CD4-positive, alpha-beta memory T cell (primary cell): Measurements from ENCODE around the gene MEGF9. TPM values are rescaled to one million over a fixed set of nuclear protein-coding genes. Genes with fewer than 3 reads are reported as not detected.
A peak's percentile ranks its signal among the peaks of the same experiment; 100 is the strongest.

Experiments
- CTCF ChIA-PET: fragments of 350-600 bp; sonication (Branson Sonifier 250); formaldehyde crosslinking; loops from one replicate; lab custom pipeline; 2021; ENCODE audit warnings: inconsistent platforms; ENCODE audit not compliant: partially characterized antibody; lab: Charles Lee
- POLR2A ChIA-PET: fragments of 350-600 bp; sonication (Branson Sonifier 250); formaldehyde crosslinking; loops from one replicate; lab custom pipeline; 2021; ENCODE audit not compliant: partially characterized antibody; lab: Charles Lee
- DNase-seq, 5 donors: peaks; one replicate each; pipeline versions ENCODE4 v3.0.0 to v3.0.0-alpha.2; 2020 to 2022; ENCODE audit warnings: mixed read lengths in 1 of 5
- H3K27ac ChIP-seq: one replicate; pipeline ENCODE4 v1.7.0; 2013; ENCODE audit warnings: low read depth, low read length
- H3K27me3 ChIP-seq: 2 replicates; pipeline ENCODE4 v1.7.0; 2013; ENCODE audit warnings: mild to moderate bottlenecking, low read length, moderate library complexity; ENCODE audit not compliant: insufficient read depth
- H3K36me3 ChIP-seq: 2 replicates; pipeline ENCODE4 v1.7.0; 2013; ENCODE audit warnings: mild to moderate bottlenecking, low read length, moderate library complexity; ENCODE audit not compliant: insufficient read depth
- H3K4me1 ChIP-seq: 2 replicates; pipeline ENCODE4 v1.7.0; 2013; ENCODE audit warnings: mild to moderate bottlenecking, low read length, moderate library complexity; ENCODE audit not compliant: insufficient read depth
- H3K4me3 ChIP-seq, 2 donors: one replicate each; pipeline ENCODE4 v1.7.0; 2013; ENCODE audit warnings: low read length in 2 of 2, mild to moderate bottlenecking in 1 of 2
- H3K9me3 ChIP-seq, 2 donors: one replicate each; pipeline ENCODE4 v1.7.0; 2013; ENCODE audit warnings: low read length in 2 of 2, control low read depth in 1 of 2; ENCODE audit not compliant: control insufficient read depth in 1 of 2
- H3K27ac Mint-ChIP-seq, 7 donors: one replicate each; pipeline ENCODE4 v1.8.0; 2020 to 2021; ENCODE audit warnings: mixed read lengths in 7 of 7, mild to moderate bottlenecking in 6 of 7, inconsistent platforms in 3 of 7, moderate library complexity in 3 of 7
- H3K27me3 Mint-ChIP-seq, 2 donors: one replicate each; pipeline ENCODE4 v1.8.0; 2020 to 2021; ENCODE audit warnings: mixed read lengths in 2 of 2
- H3K36me3 Mint-ChIP-seq, 2 donors: one replicate each; pipeline ENCODE4 v1.8.0; 2020 to 2021; ENCODE audit warnings: mixed read lengths in 2 of 2, inconsistent platforms in 1 of 2, mild to moderate bottlenecking in 1 of 2
- H3K4me1 Mint-ChIP-seq, 4 donors: one replicate each; pipeline ENCODE4 v1.8.0; 2020 to 2021; ENCODE audit warnings: mixed read lengths in 4 of 4, mild to moderate bottlenecking in 1 of 4
- H3K4me3 Mint-ChIP-seq, 8 donors: one replicate each; pipeline ENCODE4 v1.8.0; 2020 to 2021; ENCODE audit warnings: mixed read lengths in 8 of 8, mild to moderate bottlenecking in 7 of 8, moderate library complexity in 6 of 8, inconsistent platforms in 3 of 8
- H3K9me3 Mint-ChIP-seq, 8 donors: one replicate each; pipeline ENCODE4 v1.8.0; 2020 to 2021; ENCODE audit warnings: mixed read lengths in 8 of 8, mild to moderate bottlenecking in 5 of 8, inconsistent platforms in 3 of 8, moderate library complexity in 1 of 8
- intact Hi-C: fragments of 100-400 bp; cut with micrococcal nuclease; formaldehyde crosslinking; loops from one replicate; pipeline ENCODE4 v1.15.1; 2023
- polyA plus RNA-seq, 2 donors: library from polyadenylated mRNA; unstranded; fragments of 300-500 nt; fragmentation: Illumina TruSeq; gene quantifications; one replicate each; pipeline ENCODE4 v1.2.3, GENCODE V29; 2021
- total RNA-seq, 2 experiments: library from RNA; stranded (reverse); gene quantifications; one replicate each; pipeline ENCODE4 v1.2.3, GENCODE V29; 2021

MEGF9 gene
- total and polyA plus RNA-seq, 4 experiments from 2014 or later: 5.9 to 14.9 (median 10.5) TPM

- H3K4me3 ChIP-seq: peak overlapping the region; percentile 66 to 84
- H3K36me3 Mint-ChIP-seq: peaks cover 4% of the 10 kb centered on the region in 2 donors
Measured at GRCh38 chr9:120712539-120713031, 1.7 kb downstream of the MEGF9 start.

DNA sequence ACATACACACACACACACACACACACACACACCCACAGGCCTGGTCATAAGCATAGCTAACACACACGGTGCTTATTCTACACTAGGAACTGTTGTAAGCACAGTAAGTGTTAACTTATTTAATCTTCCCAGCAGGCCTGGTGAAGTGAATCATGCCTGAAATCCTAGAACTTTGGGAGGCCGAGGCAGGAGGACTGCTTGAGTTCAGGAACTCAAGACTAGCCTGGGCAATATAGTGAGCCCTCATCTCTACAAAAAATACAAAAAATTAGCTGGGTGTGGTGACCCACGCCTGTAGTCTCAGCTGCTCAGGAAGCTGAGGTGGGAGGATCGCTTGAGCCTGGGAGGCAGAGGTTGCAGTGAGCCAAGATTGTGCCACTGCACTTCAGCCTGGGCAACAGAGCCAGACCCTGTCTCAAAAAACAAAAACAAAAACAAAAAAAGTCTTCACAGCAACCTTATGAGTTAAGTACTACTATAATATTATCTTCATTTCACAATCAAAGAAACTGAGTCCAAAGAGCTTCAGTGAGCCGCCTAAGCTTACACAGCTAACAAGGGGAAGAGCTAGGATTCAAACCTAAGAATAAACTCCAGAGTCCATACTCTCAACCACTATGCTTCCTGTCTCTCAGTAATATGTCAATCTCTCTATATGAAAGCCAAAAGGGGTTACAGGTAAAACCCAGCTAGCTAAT, 2.3 kb downstream of the MEGF9 start:
- Mint-ChIP-seq H3K27me3 (no peaks in the 10 kb centered on the region), H3K9me3 (no peaks in the 10 kb centered on the region), H3K36me3 (peaks cover 4 to 7% of the 10 kb centered on the region in 2 donors), H3K4me3 (peak overlapping the region; percentile 81 to 96 (median 90)), H3K27ac (peak overlapping the region; percentile 82 to 92 (median 88)), H3K4me1 (peaks cover 29 to 53% (median 42%) of the 10 kb centered on the region in 4 donors)
- CTCF ChIA-PET: interaction anchor here (0.7 to 1.6 kb wide), 2 partner anchors 51 to 92 kb away, joined by 4 read pairs; no protein-coding TSS in a partner anchor
- Histone ChIP-seq H3K4me3 (peak overlapping the region in 1 of 2 donors; percentile 66), H3K27me3 (no peaks in the 10 kb centered on the region), H3K27ac (peak overlapping the region; percentile 72), H3K36me3 (no peaks in the 10 kb centered on the region), H3K9me3 (no peaks in the 10 kb centered on the region), H3K4me1 (peaks cover 55% of the 10 kb centered on the region)
- DNase-seq: peak in 1 of 5 donors; percentile 12
- POLR2A ChIA-PET: interaction anchor here (0.6 to 1.5 kb wide), 7 partner anchors 13 to 489 kb away, joined by 3 to 4 read pairs (median 4); partner anchors contain the start of gene PSMD5
- intact Hi-C loops: no loop called here

More at GRCh38 chr9:120712539-120713031, 1.7 kb downstream of the MEGF9 start:
- no peaks in the 10 kb centered on the region for H3K9me3 Mint-ChIP-seq
- no peaks in the 10 kb centered on the region for H3K36me3 ChIP-seq
- H3K27ac Mint-ChIP-seq: peak overlapping the region; percentile 82 to 92 (median 88)
- intact Hi-C loops: no loop called here
- H3K4me3 Mint-ChIP-seq: peak overlapping the region; percentile 81 to 96 (median 90)
- DNase-seq: no peak
- H3K4me1 Mint-ChIP-seq: peaks cover 27 to 47% (median 38%) of the 10 kb centered on the region in 4 donors
- peak overlapping the region; percentile 72 for H3K27ac ChIP-seq
- no peaks in the 10 kb centered on the region for H3K27me3 Mint-ChIP-seq
- H3K4me1 ChIP-seq: peaks cover 55% of the 10 kb centered on the region
- H3K9me3 ChIP-seq: no peaks in the 10 kb centered on the region
- ChIA-PET CTCF (interaction anchor here (0.7 to 1.6 kb wide), 3 partner anchors 42 to 93 kb away, joined by 3 to 4 read pairs (median 4); no protein-coding TSS in a partner anchor), POLR2A (interaction anchor here (0.6 to 1.5 kb wide), 7 partner anchors 38 to 489 kb away, joined by 3 to 4 read pairs (median 4); partner anchors contain the start of genes FBXW2 and PSMD5)
- H3K27me3 ChIP-seq: no peaks in the 10 kb centered on the region

DNA sequence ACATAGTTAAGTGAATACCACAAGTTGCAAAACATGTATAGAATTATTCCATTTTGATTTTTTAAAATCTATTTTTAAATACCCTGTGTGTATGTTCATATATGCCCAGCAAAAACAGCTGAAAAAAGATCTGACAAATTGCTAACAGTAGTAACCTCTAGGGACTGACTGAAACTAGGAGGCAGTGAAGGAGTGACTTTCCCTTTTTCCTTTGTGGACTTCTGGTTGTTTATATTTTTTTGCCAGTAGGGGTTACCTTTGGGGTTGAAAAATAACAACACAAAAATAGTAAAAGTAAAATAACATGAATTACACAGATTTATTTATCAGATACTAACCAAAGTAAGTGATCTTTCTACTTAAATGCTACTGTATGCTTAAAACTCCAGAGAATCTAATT, 2.9 kb downstream of the MEGF9 start:
- Mint-ChIP-seq H3K9me3 (no peaks in the 10 kb centered on the region), H3K36me3 (peaks cover 4 to 7% of the 10 kb centered on the region in 2 donors), H3K4me1 (peaks cover 29 to 54% (median 42%) of the 10 kb centered on the region in 4 donors), H3K27ac (peak overlapping the region; percentile 82 to 92 (median 88)), H3K4me3 (peak overlapping the region in 7 of 8 donors; percentile 81 to 96 (median 88)), H3K27me3 (no peaks in the 10 kb centered on the region)
- H3K4me3 ChIP-seq: no peak overlapping the region
- ChIA-PET CTCF (no interaction called here), POLR2A (interaction anchor here (0.8 to 1.5 kb wide), 5 partner anchors 14 to 488 kb away, joined by 3 to 4 read pairs (median 4); partner anchors contain the start of gene PSMD5)
- H3K27me3 ChIP-seq: no peaks in the 10 kb centered on the region
- no peak for DNase-seq
- H3K36me3 ChIP-seq: no peaks in the 10 kb centered on the region
- H3K27ac ChIP-seq: peak overlapping the region; percentile 62
- intact Hi-C loops: no loop called here
- H3K9me3 ChIP-seq: no peaks in the 10 kb centered on the region
- H3K4me1 ChIP-seq: peaks cover 55% of the 10 kb centered on the region

- H3K4me1 Mint-ChIP-seq: peaks cover 27 to 58% (median 43%) of the 10 kb centered on the region in 4 donors
Measured at GRCh38 chr9:120710110-120710981, 3.9 kb downstream of the MEGF9 start.

DNA sequence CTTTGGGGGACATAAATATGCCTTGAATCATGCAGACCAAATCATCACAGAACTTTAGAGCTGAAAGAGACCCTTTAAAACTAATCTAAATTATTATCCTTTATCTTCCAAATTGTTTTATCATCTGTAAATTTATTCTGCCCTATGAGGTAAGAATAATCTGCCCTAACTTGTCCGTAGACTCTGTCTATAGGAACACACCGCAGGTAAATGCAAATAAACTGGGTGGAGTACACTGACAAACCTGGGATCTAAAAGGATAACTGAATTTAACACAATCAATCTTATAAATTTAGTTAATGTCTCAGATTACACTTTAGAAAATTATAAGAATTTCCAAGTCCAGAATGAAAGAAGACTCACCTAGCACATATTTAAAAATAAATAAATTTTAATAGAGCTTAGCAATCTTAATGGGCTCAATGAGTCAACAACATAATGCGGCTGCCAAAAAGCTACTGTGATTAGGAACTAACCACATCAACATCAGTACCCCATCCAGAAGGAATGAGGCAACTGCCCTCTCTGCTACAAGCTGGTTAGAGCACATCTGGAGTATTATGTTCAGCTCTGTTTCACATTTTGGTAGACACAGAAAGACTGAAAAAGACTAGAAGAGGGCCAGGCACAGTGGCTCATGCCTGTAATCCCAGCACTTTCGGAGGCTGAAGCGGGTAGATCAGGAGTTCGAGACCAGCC, 5.6 kb downstream of the MEGF9 start:
- Mint-ChIP-seq H3K27ac (peak overlapping the region in 5 of 7 donors; percentile 10 to 82 (median 37)), H3K4me3 (peak overlapping the region in 4 of 8 donors; percentile 40 to 81 (median 54)), H3K27me3 (no peaks in the 10 kb centered on the region), H3K36me3 (peaks cover 8 to 9% of the 10 kb centered on the region in 2 donors), H3K4me1 (peaks cover 27 to 63% (median 44%) of the 10 kb centered on the region in 4 donors), H3K9me3 (no peaks in the 10 kb centered on the region)
- DNase-seq: no peak
- Histone ChIP-seq H3K4me1 (peaks cover 52% of the 10 kb centered on the region), H3K27ac (no peak overlapping the region), H3K4me3 (no peak overlapping the region), H3K27me3 (no peaks in the 10 kb centered on the region), H3K36me3 (no peaks in the 10 kb centered on the region), H3K9me3 (no peaks in the 10 kb centered on the region)
- ChIA-PET POLR2A (interaction anchor here (1.1 to 1.2 kb wide), 2 partner anchors 9 to 22 kb away, joined by 3 read pairs; no protein-coding TSS in a partner anchor), CTCF (no interaction called here)
- intact Hi-C loops: no loop called here

More at GRCh38 chr9:120710110-120710981, 3.9 kb downstream of the MEGF9 start:
- intact Hi-C loops: no loop called here
- H3K4me1 ChIP-seq: peaks cover 59% of the 10 kb centered on the region
- peak overlapping the region; percentile 62 for H3K27ac ChIP-seq
- POLR2A ChIA-PET: no interaction called here
- peak overlapping the region; percentile 41 to 45 for H3K4me3 ChIP-seq
- no peaks in the 10 kb centered on the region for H3K9me3 ChIP-seq
- peak overlapping the region; percentile 67 to 96 (median 84) for H3K4me3 Mint-ChIP-seq
- H3K27ac Mint-ChIP-seq: peak overlapping the region; percentile 71 to 95 (median 90)
- peaks cover 4 to 7% of the 10 kb centered on the region in 2 donors for H3K36me3 Mint-ChIP-seq
- H3K36me3 ChIP-seq: no peaks in the 10 kb centered on the region
- CTCF ChIA-PET: no interaction called here
- H3K27me3 Mint-ChIP-seq: no peaks in the 10 kb centered on the region
- H3K27me3 ChIP-seq: no peaks in the 10 kb centered on the region
- peak; percentile 54 to 66 (median 56) for DNase-seq
- no peaks in the 10 kb centered on the region for H3K9me3 Mint-ChIP-seq

- H3K36me3 Mint-ChIP-seq: peaks cover 5 to 8% of the 10 kb centered on the region in 2 donors
- peaks cover 17 to 48% (median 32%) of the 10 kb centered on the region in 4 donors for H3K4me1 Mint-ChIP-seq
- Histone ChIP-seq H3K9me3 (no peaks in the 10 kb centered on the region), H3K4me1 (peaks cover 39% of the 10 kb centered on the region), H3K36me3 (no peaks in the 10 kb centered on the region), H3K27ac (no peak overlapping the region), H3K27me3 (no peaks in the 10 kb centered on the region), H3K4me3 (no peak overlapping the region)
- CTCF ChIA-PET: no interaction called here
- H3K27me3 Mint-ChIP-seq: no peaks in the 10 kb centered on the region
- peak overlapping the region in 1 of 7 donors; percentile 64 for H3K27ac Mint-ChIP-seq
- H3K4me3 Mint-ChIP-seq: no peak overlapping the region
- intact Hi-C loops: no loop called here
- DNase-seq: no peak
- H3K9me3 Mint-ChIP-seq: no peaks in the 10 kb centered on the region
- POLR2A ChIA-PET: interaction anchor here (0.6 to 2.3 kb wide), 2 partner anchors 11 to 101 kb away, joined by 3 to 4 read pairs; no protein-coding TSS in a partner anchor
Measured at GRCh38 chr9:120707170-120707569, 7.1 kb downstream of the MEGF9 start.
